Suprapubic skin (tissue), 3 donors: ENCODE data around the gene MKRN3.

Experiments
- CTCF ChIP-seq, 2 donors: fragments of 200-600 bp in 1 of 2; fragments of 450-650 bp in 1 of 2; sonication (generic) in 1 of 2; IDR thresholded peaks; one replicate each; pipeline ENCODE4 v1.5.1; 2016 to 2019; ENCODE audit warnings: antibody characterized with exemption in 2 of 2, mild to moderate bottlenecking in 1 of 2, moderate library complexity in 1 of 2
- EP300 ChIP-seq: sonication (generic); formaldehyde crosslinking; IDR thresholded peaks from one replicate; pipeline ENCODE4 v1.6.1; 2017; ENCODE audit warnings: antibody characterized with exemption
- POLR2A ChIP-seq, 2 donors: fragments of 450-650 bp; IDR thresholded peaks; one replicate each; pipeline ENCODE4 v1.6.1; 2017; ENCODE audit warnings: antibody characterized with exemption in 2 of 2, mild to moderate bottlenecking in 2 of 2, moderate library complexity in 2 of 2

- TF ChIP-seq EP300 (no peak), POLR2A (IDR thresholded peaks at IDR 0.05) (no peak), CTCF (IDR thresholded peaks at IDR 0.05) (no peak)
These were observed 48.6 kb upstream of the MKRN3 start for GRCh38 chr15:23516866-23517265.
